WTC11 (cell line): Measurements from ENCODE around the gene SETD2. TPM values are rescaled to one million over a fixed set of nuclear protein-coding genes. Genes with fewer than 3 reads are reported as not detected.

ENCODE experiments used
- CREM ChIP-seq: sonication (generic); formaldehyde crosslinking; IDR thresholded peaks from 2 replicates; pipeline ENCODE4 v1.8.1; 2022; ENCODE audit warnings: mild to moderate bottlenecking, missing genetic modification reagents, moderate library complexity
- E2F1 ChIP-seq: sonication (generic); formaldehyde crosslinking; IDR thresholded peaks from 2 replicates; pipeline ENCODE4 v1.8.0; 2022; ENCODE audit warnings: mild to moderate bottlenecking, missing genetic modification reagents
- EMX1 ChIP-seq: fragments of 250-450 bp; sonication (Bioruptor Pico); IDR thresholded peaks from 2 replicates; pipeline ENCODE4 v1.8.0; 2021; ENCODE audit warnings: mild to moderate bottlenecking
- ETV6 ChIP-seq: sonication (generic); formaldehyde crosslinking; IDR thresholded peaks from 2 replicates; pipeline ENCODE4 v1.8.1; 2022; ENCODE audit warnings: mild to moderate bottlenecking, missing genetic modification reagents
- FOXK1 ChIP-seq: sonication (generic); formaldehyde crosslinking; IDR thresholded peaks from 2 replicates; pipeline ENCODE4 v1.8.0; 2022; ENCODE audit warnings: mild to moderate bottlenecking, moderate library complexity, missing genetic modification reagents
- FOXP4 ChIP-seq: sonication (generic); formaldehyde crosslinking; IDR thresholded peaks from 2 replicates; pipeline ENCODE4 v1.8.0; 2022; ENCODE audit warnings: mild to moderate bottlenecking, missing genetic modification reagents
- GRHL2 ChIP-seq: fragments of 250-450 bp; sonication (Bioruptor Pico); IDR thresholded peaks from 2 replicates; pipeline ENCODE4 v1.8.0; 2022; ENCODE audit warnings: mild to moderate bottlenecking, moderate library complexity; ENCODE audit not compliant: insufficient replicate concordance, severe bottlenecking
- KAT7 ChIP-seq: sonication (generic); formaldehyde crosslinking; IDR thresholded peaks from 2 replicates; pipeline ENCODE4 v1.8.1; 2023; ENCODE audit warnings: missing genetic modification reagents, mild to moderate bottlenecking, borderline replicate concordance
- MLX ChIP-seq: sonication (generic); formaldehyde crosslinking; IDR thresholded peaks from 2 replicates; pipeline ENCODE4 v1.8.1; 2023; ENCODE audit warnings: mild to moderate bottlenecking, missing genetic modification reagents, moderate library complexity
- MYBL2 ChIP-seq: sonication (generic); formaldehyde crosslinking; IDR thresholded peaks from 2 replicates; pipeline ENCODE4 v1.8.1; 2023; ENCODE audit warnings: mild to moderate bottlenecking, moderate library complexity, missing genetic modification reagents
- NFE2L1 ChIP-seq: sonication (generic); formaldehyde crosslinking; IDR thresholded peaks from 2 replicates; pipeline ENCODE4 v1.8.1; 2023; ENCODE audit warnings: missing genetic modification reagents
- NFYB ChIP-seq: sonication (generic); formaldehyde crosslinking; conservative IDR thresholded peaks from 2 replicates; pipeline ENCODE4 v1.8.0; 2022; ENCODE audit warnings: low read depth, missing genetic modification reagents
- NR1H2 ChIP-seq: sonication (generic); formaldehyde crosslinking; IDR thresholded peaks from 2 replicates; pipeline ENCODE4 v1.9.0; 2021; ENCODE audit warnings: mild to moderate bottlenecking, moderate library complexity, missing genetic modification reagents
- SP1 ChIP-seq: sonication (generic); formaldehyde crosslinking; conservative IDR thresholded peaks from 2 replicates; pipeline ENCODE4 v1.8.1; 2022; ENCODE audit warnings: missing genetic modification reagents
- TEAD4 ChIP-seq: sonication (generic); formaldehyde crosslinking; IDR thresholded peaks from 2 replicates; pipeline ENCODE4 v1.8.0; 2022; ENCODE audit warnings: mild to moderate bottlenecking, missing genetic modification reagents
- TP53 ChIP-seq: sonication (generic); formaldehyde crosslinking; IDR thresholded peaks from 2 replicates; pipeline ENCODE4 v1.8.1; 2023; ENCODE audit warnings: mild to moderate bottlenecking, missing genetic modification reagents
- ZBTB43 ChIP-seq: sonication (generic); formaldehyde crosslinking; IDR thresholded peaks from 2 replicates; pipeline ENCODE4 v1.8.1; 2023; ENCODE audit warnings: mild to moderate bottlenecking, missing genetic modification reagents
- ZMAT4 ChIP-seq: fragments of 250-450 bp; sonication (Bioruptor Pico); IDR thresholded peaks from 2 replicates; pipeline ENCODE4 v1.9.0; 2021; ENCODE audit warnings: mild to moderate bottlenecking
- ZNF232 ChIP-seq: sonication (generic); formaldehyde crosslinking; IDR thresholded peaks from 2 replicates; pipeline ENCODE4 v1.8.0; 2022; ENCODE audit warnings: mild to moderate bottlenecking, missing genetic modification reagents
- ZNF317 ChIP-seq: sonication (generic); formaldehyde crosslinking; IDR thresholded peaks from 2 replicates; pipeline ENCODE4 v1.8.1; 2023; ENCODE audit warnings: low read depth, mild to moderate bottlenecking, moderate library complexity, missing genetic modification reagents, borderline replicate concordance
- total RNA-seq: library from RNA; stranded (reverse); gene quantifications from 3 replicates; pipeline ENCODE4 v1.2.3, GENCODE V29; 2021
- TF ChIP-seq, protein P1 (sequence below): sonication (generic); formaldehyde crosslinking; IDR thresholded peaks from 2 replicates; pipeline ENCODE4 v1.8.1; 2022; ENCODE audit warnings: mild to moderate bottlenecking, moderate library complexity, missing genetic modification reagents
- TF ChIP-seq, protein P2 (sequence below): sonication (generic); formaldehyde crosslinking; IDR thresholded peaks from 2 replicates; pipeline ENCODE4 v1.8.1; 2023; ENCODE audit warnings: mild to moderate bottlenecking, missing genetic modification reagents
- TF ChIP-seq, protein P3 (sequence below): sonication (generic); formaldehyde crosslinking; IDR thresholded peaks from 2 replicates; pipeline ENCODE4 v1.8.1; 2023; ENCODE audit warnings: mild to moderate bottlenecking, moderate library complexity, missing genetic modification reagents
- TF ChIP-seq, protein P4 (sequence below): fragments of 250-450 bp; sonication (Bioruptor Pico); IDR thresholded peaks from 2 replicates; pipeline ENCODE4 v1.9.0; 2021; ENCODE audit warnings: mild to moderate bottlenecking

SETD2 gene
- total RNA-seq, 1 experiment from 2014 or later: 39.8 TPM

DNA sequence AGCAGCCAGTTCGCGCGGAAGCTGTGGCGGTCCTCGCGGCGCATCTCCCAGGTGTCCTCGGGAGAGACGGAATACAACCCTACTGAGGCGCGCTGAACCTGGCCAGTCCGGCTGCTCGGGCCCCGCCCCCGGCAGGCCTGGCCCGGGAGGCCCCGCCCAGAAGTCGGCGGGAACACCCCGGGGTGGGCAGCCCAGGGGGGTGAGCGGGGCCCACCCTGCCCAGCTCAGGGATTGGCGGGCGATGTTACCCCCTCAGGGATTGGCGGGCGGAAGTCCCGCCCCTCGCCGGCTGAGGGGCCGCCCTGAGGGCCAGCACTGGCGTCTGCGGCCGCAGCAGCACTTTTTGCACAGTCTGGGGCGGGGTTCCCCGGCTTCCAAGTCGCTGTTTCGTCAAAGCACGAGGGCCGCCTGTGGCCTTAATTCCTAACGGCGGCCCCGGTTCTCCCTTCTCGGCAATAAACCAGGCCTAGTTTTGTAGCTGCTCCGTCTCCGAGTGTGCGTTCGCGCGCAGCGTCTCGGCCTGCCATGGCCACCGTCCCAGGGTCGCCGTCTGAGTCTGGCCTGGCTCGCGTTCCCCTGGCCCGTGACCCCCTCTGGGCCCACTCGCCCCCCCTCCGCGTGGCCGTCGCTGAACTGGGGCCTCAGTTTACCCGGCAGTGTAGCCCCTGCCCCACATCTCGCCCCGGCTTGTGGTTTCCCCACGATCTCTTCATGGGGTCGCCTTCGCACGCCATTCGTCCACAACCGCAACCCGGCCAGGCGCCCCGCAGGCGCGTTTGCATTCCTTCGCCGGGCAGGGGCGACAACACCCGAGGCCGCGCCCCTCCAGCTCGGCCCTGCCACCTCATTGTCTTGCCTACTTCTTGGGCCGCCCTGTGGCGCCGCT lies 154.4 kb downstream of the SETD2 start (continued):
- TF ChIP-seq, protein P1, sequence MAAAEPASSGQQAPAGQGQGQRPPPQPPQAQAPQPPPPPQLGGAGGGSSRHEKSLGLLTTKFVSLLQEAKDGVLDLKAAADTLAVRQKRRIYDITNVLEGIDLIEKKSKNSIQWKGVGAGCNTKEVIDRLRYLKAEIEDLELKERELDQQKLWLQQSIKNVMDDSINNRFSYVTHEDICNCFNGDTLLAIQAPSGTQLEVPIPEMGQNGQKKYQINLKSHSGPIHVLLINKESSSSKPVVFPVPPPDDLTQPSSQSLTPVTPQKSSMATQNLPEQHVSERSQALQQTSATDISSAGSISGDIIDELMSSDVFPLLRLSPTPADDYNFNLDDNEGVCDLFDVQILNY (CRISPR knock-in tag): peak; percentile 90
- no peak for TF ChIP-seq GRHL2
- TF ChIP-seq, protein P2, sequence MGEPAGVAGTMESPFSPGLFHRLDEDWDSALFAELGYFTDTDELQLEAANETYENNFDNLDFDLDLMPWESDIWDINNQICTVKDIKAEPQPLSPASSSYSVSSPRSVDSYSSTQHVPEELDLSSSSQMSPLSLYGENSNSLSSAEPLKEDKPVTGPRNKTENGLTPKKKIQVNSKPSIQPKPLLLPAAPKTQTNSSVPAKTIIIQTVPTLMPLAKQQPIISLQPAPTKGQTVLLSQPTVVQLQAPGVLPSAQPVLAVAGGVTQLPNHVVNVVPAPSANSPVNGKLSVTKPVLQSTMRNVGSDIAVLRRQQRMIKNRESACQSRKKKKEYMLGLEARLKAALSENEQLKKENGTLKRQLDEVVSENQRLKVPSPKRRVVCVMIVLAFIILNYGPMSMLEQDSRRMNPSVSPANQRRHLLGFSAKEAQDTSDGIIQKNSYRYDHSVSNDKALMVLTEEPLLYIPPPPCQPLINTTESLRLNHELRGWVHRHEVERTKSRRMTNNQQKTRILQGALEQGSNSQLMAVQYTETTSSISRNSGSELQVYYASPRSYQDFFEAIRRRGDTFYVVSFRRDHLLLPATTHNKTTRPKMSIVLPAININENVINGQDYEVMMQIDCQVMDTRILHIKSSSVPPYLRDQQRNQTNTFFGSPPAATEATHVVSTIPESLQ (CRISPR knock-in tag): no peak
- TF ChIP-seq EMX1 (CRISPR knock-in tag): no peak
- TF ChIP-seq E2F1 (CRISPR knock-in tag): no peak
- TF ChIP-seq, protein P3, sequence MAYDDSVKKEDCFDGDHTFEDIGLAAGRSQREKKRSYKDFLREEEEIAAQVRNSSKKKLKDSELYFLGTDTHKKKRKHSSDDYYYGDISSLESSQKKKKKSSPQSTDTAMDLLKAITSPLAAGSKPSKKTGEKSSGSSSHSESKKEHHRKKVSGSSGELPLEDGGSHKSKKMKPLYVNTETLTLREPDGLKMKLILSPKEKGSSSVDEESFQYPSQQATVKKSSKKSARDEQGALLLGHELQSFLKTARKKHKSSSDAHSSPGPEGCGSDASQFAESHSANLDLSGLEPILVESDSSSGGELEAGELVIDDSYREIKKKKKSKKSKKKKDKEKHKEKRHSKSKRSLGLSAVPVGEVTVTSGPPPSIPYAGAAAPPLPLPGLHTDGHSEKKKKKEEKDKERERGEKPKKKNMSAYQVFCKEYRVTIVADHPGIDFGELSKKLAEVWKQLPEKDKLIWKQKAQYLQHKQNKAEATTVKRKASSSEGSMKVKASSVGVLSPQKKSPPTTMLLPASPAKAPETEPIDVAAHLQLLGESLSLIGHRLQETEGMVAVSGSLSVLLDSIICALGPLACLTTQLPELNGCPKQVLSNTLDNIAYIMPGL (CRISPR knock-in tag): peak; percentile 68
- TF ChIP-seq NFYB: peak; percentile 66
- TF ChIP-seq NR1H2 (CRISPR knock-in tag): no peak
- no peak; the same call in 1 of the 2 replicates for TF ChIP-seq MLX (CRISPR knock-in tag)
- peak; percentile 69; the same call in 1 of the 2 replicates for TF ChIP-seq CREM (CRISPR knock-in tag)
- TF ChIP-seq MYBL2: peak; percentile 79
- TF ChIP-seq FOXP4 (CRISPR knock-in tag): 0 out of 2 replicates have a peak, but pooled peaks have one; percentile 9
- TF ChIP-seq ZNF232 (CRISPR knock-in tag): peak; percentile 77; the same call in 1 of the 2 replicates
- TF ChIP-seq ZNF317 (CRISPR knock-in tag): 0 out of 2 replicates have a peak, but pooled peaks have one; percentile 8
- peak; percentile 95 for TF ChIP-seq SP1 (CRISPR knock-in tag)
- TF ChIP-seq KAT7 (CRISPR knock-in tag): no peak
- no peak for TF ChIP-seq ZMAT4
- 0 out of 2 replicates have a peak, but pooled peaks have one; percentile 47 for TF ChIP-seq TP53
- peak; percentile 68; the same call in 1 of the 2 replicates for TF ChIP-seq FOXK1 (CRISPR knock-in tag)
- no peak for TF ChIP-seq NFE2L1 (CRISPR knock-in tag)
- peak; percentile 84; the same call in 1 of the 2 replicates for TF ChIP-seq ETV6 (CRISPR knock-in tag)
- peak; percentile 62; the same call in 1 of the 2 replicates for TF ChIP-seq ZBTB43
- TF ChIP-seq, protein P4, sequence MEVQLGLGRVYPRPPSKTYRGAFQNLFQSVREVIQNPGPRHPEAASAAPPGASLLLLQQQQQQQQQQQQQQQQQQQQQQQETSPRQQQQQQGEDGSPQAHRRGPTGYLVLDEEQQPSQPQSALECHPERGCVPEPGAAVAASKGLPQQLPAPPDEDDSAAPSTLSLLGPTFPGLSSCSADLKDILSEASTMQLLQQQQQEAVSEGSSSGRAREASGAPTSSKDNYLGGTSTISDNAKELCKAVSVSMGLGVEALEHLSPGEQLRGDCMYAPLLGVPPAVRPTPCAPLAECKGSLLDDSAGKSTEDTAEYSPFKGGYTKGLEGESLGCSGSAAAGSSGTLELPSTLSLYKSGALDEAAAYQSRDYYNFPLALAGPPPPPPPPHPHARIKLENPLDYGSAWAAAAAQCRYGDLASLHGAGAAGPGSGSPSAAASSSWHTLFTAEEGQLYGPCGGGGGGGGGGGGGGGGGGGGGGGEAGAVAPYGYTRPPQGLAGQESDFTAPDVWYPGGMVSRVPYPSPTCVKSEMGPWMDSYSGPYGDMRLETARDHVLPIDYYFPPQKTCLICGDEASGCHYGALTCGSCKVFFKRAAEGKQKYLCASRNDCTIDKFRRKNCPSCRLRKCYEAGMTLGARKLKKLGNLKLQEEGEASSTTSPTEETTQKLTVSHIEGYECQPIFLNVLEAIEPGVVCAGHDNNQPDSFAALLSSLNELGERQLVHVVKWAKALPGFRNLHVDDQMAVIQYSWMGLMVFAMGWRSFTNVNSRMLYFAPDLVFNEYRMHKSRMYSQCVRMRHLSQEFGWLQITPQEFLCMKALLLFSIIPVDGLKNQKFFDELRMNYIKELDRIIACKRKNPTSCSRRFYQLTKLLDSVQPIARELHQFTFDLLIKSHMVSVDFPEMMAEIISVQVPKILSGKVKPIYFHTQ (CRISPR knock-in tag): peak; percentile 74; the same call in 1 of the 2 replicates
- TF ChIP-seq TEAD4: no peak
